Fibroblast of lung (primary cell): ENCODE data around the gene SERPINB1. TPM values are rescaled to one million over a fixed set of nuclear protein-coding genes. Genes with fewer than 3 reads are reported as not detected.

ENCODE experiments used
- DNase-seq, 2 donors: peaks; one replicate each; pipeline versions ENCODE4 v3.0.0 to v3.0.0-alpha.2; 2010; ENCODE audit warnings: low read depth in 2 of 2
- H2AFZ ChIP-seq: 2 replicates; pipeline ENCODE4 v1.5.1; 2012; ENCODE audit warnings: low read length, control low read depth, inconsistent platforms
- H3K27ac ChIP-seq: 2 replicates; pipeline ENCODE4 v1.5.1; 2011; ENCODE audit warnings: low read length, control low read depth; ENCODE audit not compliant: insufficient read depth
- H3K27me3 ChIP-seq: 2 replicates; pipeline ENCODE4 v1.5.1; 2011; ENCODE audit warnings: mild to moderate bottlenecking, low read length; ENCODE audit not compliant: control insufficient read depth, insufficient read depth
- H3K36me3 ChIP-seq: 2 replicates; pipeline ENCODE4 v1.5.1; 2011; ENCODE audit warnings: low read length; ENCODE audit not compliant: control insufficient read depth, insufficient read depth
- H3K4me1 ChIP-seq: 2 replicates; pipeline ENCODE4 v1.5.1; 2011; ENCODE audit warnings: low read length; ENCODE audit not compliant: control insufficient read depth, insufficient read depth; ENCODE audit errors: extremely low read depth
- H3K4me2 ChIP-seq: 2 replicates; pipeline ENCODE4 v1.5.1; 2011; ENCODE audit warnings: low read length, control low read depth; ENCODE audit not compliant: insufficient read depth; ENCODE audit errors: extremely low read depth
- H3K4me3 ChIP-seq, 4 experiments: fragments of 200-600 bp in 1 of 4; sonication (generic) in 1 of 4; replicated peaks in 1 of 4; 2 replicates each; pipeline ENCODE4 v1.5.1; 2011 to 2016; ENCODE audit warnings: low read length in 4 of 4, low read depth in 3 of 4, mild to moderate bottlenecking in 3 of 4, control low read depth in 2 of 4, inconsistent platforms in 1 of 4, mixed read lengths in 1 of 4; ENCODE audit not compliant: insufficient read depth in 1 of 4; ENCODE audit errors: control extremely low read depth in 1 of 4
- H3K79me2 ChIP-seq: 2 replicates; pipeline ENCODE4 v1.5.1; 2012; ENCODE audit warnings: mild to moderate bottlenecking, low read length, inconsistent platforms; ENCODE audit not compliant: control insufficient read depth, insufficient read depth
- H3K9ac ChIP-seq: 2 replicates; pipeline ENCODE4 v1.5.1; 2011; ENCODE audit warnings: mild to moderate bottlenecking, low read length, control low read depth; ENCODE audit not compliant: insufficient read depth
- H3K9me3 ChIP-seq: 2 replicates; pipeline ENCODE4 v1.5.1; 2012; ENCODE audit warnings: low read depth, low read length; ENCODE audit not compliant: control insufficient read depth, insufficient read depth
- H4K20me1 ChIP-seq: 2 replicates; pipeline ENCODE4 v1.5.1; 2011; ENCODE audit warnings: low read length; ENCODE audit not compliant: control insufficient read depth, insufficient read depth; ENCODE audit errors: extremely low read depth
- EZH2 ChIP-seq: IDR thresholded peaks from 2 replicates; pipeline ENCODE4 v1.5.1; 2012; ENCODE audit warnings: low read length, control low read depth, mild to moderate bottlenecking; ENCODE audit errors: missing control alignments
- polyA plus RNA-seq, 2 donors: library from polyadenylated mRNA; depleted of rRNA in 1 of 2; stranded (reverse) in 1 of 2; unstranded in 1 of 2; fragments of >200 nt; gene quantifications; 2 replicates each; pipeline ENCODE4 v1.2.1, GENCODE V29; 2011 to 2012; ENCODE audit warnings: missing spikeins in 1 of 2
- total RNA-seq: library from RNA; depleted of rRNA; stranded (reverse); fragments of >200 nt; gene quantifications from 2 replicates; pipeline ENCODE4 v1.2.1, GENCODE V29; 2014
- TF ChIP-seq, protein P1 (sequence below), 2 donors: IDR thresholded peaks in 1 of 2; conservative IDR thresholded peaks in 1 of 2; 1 replicate in 1 of 2; 2 replicates in 1 of 2; pipeline ENCODE4 v1.5.1; 2011 to 2012; ENCODE audit warnings: low read length in 2 of 2, control low read depth in 1 of 2, inconsistent platforms in 1 of 2, low read depth in 1 of 2, mild to moderate bottlenecking in 1 of 2

Gene SERPINB1
- total and polyA plus RNA-seq, 2 donors (not counting 1 experiment from before 2014, with no cell fraction given) = 19.3 to 39.5 TPM

DNA sequence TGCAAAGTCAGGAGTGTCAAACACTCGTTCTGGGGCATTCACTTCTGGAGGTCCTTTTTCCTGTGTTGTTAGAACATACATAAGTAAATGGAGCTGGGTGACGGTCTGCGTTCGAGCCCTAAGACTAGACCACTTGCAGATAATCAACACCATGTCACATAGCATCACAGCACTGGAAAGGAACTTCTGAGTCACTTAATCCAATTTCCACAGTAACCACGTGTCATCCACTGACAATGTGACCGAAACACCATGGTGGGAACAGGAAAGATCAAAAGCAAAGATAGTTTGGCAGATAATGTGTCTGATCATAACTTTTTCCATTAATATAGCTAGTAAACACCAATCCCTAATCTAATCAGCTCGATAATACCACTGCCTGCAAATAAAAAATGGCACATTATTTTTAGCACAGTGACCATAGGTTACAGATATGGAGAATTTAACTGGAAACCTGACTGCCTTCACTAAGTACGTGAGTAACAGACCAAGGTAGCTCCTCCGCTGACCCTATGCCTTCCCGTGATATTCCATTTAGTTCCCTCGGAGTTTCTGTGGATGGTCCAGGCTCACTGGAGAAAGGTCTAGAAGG lies 41.6 kb downstream of the SERPINB1 start:
- H3K4me3 ChIP-seq = no peak overlapping the region
- H2AFZ ChIP-seq = no peak overlapping the region
- no peaks in the 10 kb centered on the region for H3K27me3 ChIP-seq
- no peak for DNase-seq
- H4K20me1 ChIP-seq = no peaks in the 10 kb centered on the region
- H3K27ac ChIP-seq = no peak overlapping the region
- H3K9ac ChIP-seq = no peak overlapping the region
- TF ChIP-seq, protein P1, sequence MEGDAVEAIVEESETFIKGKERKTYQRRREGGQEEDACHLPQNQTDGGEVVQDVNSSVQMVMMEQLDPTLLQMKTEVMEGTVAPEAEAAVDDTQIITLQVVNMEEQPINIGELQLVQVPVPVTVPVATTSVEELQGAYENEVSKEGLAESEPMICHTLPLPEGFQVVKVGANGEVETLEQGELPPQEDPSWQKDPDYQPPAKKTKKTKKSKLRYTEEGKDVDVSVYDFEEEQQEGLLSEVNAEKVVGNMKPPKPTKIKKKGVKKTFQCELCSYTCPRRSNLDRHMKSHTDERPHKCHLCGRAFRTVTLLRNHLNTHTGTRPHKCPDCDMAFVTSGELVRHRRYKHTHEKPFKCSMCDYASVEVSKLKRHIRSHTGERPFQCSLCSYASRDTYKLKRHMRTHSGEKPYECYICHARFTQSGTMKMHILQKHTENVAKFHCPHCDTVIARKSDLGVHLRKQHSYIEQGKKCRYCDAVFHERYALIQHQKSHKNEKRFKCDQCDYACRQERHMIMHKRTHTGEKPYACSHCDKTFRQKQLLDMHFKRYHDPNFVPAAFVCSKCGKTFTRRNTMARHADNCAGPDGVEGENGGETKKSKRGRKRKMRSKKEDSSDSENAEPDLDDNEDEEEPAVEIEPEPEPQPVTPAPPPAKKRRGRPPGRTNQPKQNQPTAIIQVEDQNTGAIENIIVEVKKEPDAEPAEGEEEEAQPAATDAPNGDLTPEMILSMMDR (conservative IDR thresholded peaks at IDR 0.05 in 1 of 2, IDR thresholded peaks at IDR 0.05 in 1 of 2; ENCODE audit: low read depth in 1 of 2, low read length in 2 of 2) = no peak
- no peak for TF ChIP-seq EZH2
- H3K36me3 ChIP-seq = no peaks in the 10 kb centered on the region
- H3K4me1 ChIP-seq = no peaks in the 10 kb centered on the region
- no peaks in the 10 kb centered on the region for H3K9me3 ChIP-seq
- no peak overlapping the region for H3K4me2 ChIP-seq
- H3K79me2 ChIP-seq = no peaks in the 10 kb centered on the region

DNA sequence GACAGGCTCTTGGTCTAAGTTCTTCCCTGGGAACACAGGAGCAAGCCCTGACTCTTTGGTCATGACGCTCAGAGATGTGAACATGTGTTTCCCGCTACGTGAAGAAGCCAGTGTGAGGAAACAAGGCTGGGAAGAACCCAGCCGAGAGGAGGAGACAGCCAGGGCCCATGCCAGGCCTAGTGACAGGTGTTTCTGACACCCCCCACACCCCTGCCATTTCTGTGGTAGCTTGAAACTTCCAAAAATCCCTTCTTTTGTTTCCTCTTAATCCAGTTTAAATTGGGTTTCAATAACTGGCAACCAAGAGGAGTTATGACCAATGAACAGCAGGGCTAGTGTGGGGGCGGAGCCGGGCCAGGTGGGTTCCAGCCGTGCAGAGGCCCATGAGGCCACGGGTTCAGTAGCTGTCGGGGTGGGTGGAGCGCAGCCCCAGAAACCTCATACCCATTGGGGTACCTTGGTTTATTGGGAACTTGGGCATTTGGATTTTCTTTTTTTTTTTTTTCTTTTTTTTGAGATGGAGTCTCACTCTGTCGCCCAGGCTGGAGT lies 43.0 kb downstream of the SERPINB1 start:
- Histone ChIP-seq H3K27ac (no peak overlapping the region), H3K36me3 (no peaks in the 10 kb centered on the region), H3K79me2 (no peaks in the 10 kb centered on the region), H2AFZ (no peak overlapping the region), H3K4me1 (no peaks in the 10 kb centered on the region), H3K9me3 (no peaks in the 10 kb centered on the region), H3K9ac (no peak overlapping the region), H3K27me3 (no peaks in the 10 kb centered on the region), H4K20me1 (no peaks in the 10 kb centered on the region), H3K4me3 (no peak overlapping the region), H3K4me2 (no peak overlapping the region)
- TF ChIP-seq EZH2 = no peak
- TF ChIP-seq, protein P1 (conservative IDR thresholded peaks at IDR 0.05 in 1 of 2, IDR thresholded peaks at IDR 0.05 in 1 of 2; ENCODE audit: low read depth in 1 of 2, low read length in 2 of 2) = no peak
- no peak for DNase-seq

DNA sequence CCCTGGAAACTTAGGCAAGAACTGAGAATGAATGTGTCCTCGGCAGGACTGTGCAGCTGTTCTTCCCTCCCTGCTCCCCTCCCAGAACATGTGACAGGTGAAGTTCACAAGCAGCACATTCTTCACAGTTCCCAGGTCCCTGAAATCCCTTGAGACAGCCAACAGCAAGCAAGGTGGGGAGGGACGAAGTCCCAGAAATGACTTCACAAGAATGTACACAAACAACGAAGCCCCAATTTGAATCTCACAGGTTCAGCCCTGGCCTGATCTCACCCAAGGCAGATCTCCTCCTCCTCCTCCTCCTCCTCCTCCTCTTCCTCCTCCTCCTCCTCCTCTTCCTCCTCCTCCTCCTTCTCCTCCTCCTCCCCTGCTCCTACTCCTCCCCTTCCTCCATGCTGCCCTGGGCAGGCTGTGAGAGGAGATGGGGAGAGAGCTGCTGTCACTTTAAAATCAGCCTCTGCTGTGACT lies 44.1 kb downstream of the SERPINB1 start:
- TF ChIP-seq, protein P1 (conservative IDR thresholded peaks at IDR 0.05 in 1 of 2, IDR thresholded peaks at IDR 0.05 in 1 of 2; ENCODE audit: low read depth in 1 of 2, low read length in 2 of 2) = no peak
- TF ChIP-seq EZH2 = no peak
- Histone ChIP-seq H3K36me3 (no peaks in the 10 kb centered on the region), H3K27ac (no peak overlapping the region), H3K9ac (no peak overlapping the region), H3K9me3 (no peaks in the 10 kb centered on the region), H3K27me3 (no peaks in the 10 kb centered on the region), H3K4me3 (no peak overlapping the region), H2AFZ (no peak overlapping the region), H3K4me1 (no peaks in the 10 kb centered on the region), H3K4me2 (no peak overlapping the region), H3K79me2 (no peaks in the 10 kb centered on the region), H4K20me1 (no peaks in the 10 kb centered on the region)
- no peak for DNase-seq
